NCI-H2227 treated with DMSO at 0.1 percent for 48 hours (cell line): Measurements from ENCODE around the gene FLYWCH2.
"Not testable (repeated sequence)": the region's sequence is repeated elsewhere in the genome, so short reads cannot be mapped to it uniquely, and the experiment has no call there.

ENCODE experiments used
- DNase-seq: peaks from one replicate; lab custom pipeline; 2025; lab: John Stamatoyannopoulos, UW

Gene FLYWCH2

DNA sequence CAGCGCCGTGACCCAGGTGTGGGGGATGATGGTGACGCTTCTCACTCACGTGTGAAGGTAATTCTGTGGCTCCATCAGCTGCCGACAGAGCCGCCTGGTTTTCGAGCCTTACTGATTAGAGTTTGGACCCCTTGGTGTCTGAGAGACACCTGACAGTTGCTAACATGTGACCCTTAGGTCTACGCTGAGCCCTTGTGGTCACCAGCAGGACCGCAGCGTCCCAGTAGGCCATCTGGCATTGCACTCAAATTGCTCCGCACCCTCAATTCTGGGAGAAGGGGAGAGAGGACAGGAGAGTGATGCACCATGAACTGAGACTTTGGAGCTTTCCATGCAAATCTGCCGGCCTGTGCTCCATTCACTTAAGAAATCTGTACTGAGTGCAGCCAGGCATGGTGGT, 31.2 kb downstream of the FLYWCH2 start:
- DNase-seq = no peak

GRCh38 chr16:2915196-2915929, 32.3 kb downstream of the FLYWCH2 start:
- DNase-seq = peak; percentile 69

DNA sequence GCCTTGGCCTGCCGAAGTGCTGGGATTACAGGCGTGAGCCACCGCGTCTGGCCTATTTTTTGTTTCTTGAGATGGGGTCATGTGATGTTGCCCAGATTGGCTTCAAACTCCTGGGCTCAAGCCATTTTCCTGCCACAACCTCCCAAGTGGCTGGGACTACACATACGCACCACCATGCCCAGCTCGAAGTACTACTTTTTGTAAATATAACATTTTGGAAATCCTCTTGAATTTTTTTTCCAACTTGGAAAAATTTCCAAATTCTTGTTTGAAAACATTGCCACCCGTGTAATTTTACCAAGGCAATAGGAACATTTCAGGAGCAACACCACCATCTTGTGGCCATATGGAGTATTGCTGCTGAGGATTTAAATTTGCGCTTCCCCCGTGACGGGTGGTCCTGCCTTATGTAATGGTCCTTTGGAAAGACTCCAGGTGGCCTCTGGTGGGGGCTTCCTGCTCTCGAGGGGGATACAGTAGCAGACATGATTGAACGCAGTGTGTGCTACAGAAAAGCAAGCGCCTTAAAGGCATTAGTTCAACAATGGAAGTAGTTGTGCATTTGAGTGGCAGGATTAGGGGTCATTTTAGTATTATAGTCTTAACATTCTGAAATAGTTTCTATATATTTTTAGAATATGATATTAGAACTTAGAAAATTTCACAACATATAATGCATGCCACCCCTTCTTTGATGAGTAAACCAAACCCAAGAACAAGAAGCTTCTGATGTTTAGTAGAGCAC, 36.7 kb downstream of the FLYWCH2 start:
- peak; percentile 61 for DNase-seq

DNA sequence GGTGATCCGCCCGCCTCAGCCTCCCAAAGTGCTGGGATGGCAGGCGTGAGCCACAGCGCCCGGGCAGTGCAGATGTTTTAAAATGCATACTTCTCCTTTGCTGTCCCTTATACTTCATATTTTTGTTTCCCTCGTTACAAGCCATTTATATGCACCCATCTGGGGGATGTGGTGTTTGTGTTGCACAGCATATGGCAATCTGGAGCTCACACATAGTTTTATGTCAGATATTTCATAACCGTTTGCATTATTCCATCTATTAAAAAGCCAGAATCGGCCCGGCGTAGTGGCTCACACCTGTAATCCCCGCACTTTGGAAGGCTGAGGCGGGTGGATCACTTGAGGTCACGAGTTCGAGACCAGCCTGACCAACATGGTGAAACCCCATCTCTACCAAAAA, 40.5 kb downstream of the FLYWCH2 start:
- no peak for DNase-seq

DNA sequence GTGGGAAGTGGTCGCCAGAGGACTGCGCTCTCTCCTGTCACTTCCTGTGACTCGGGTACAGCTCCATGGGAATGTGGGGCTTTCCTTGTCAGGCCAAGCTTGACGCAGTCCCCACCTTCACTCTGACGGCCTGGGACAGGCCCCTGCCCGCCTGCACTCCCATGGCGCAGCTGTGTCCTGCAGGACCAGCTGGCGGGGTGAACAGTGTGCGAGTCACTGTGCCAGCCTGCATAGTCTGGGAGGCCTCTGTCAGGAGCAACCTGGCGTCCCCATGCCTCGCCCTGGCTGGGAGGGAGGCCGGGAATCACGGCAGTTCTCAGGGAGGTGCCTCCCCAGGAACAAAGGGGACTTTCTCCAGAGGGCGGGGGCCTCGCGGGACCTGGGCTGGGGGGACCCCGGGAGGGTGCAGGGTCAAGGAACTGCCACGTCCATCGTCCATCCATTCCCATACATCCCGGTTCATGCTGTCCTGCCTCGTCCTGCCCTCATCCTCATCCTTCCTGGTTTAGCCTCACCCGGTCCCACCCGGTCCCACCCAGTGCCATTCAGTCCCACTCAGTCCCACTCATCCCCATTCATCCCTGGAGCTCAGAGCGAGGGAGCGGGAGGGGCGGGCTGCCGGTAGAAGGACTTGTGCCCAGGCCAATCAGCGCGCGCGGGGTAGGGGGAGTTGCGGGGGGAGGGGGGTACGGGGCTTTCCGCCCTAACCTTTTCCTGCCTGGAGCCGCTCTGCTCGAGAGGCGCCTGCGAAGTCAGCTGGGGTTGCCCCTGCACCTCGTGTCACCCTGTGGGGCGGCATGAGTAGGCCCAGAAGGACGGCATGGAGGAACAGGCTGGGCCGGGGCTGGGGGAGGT, 42.1 kb downstream of the FLYWCH2 start:
- no peak for DNase-seq

DNA sequence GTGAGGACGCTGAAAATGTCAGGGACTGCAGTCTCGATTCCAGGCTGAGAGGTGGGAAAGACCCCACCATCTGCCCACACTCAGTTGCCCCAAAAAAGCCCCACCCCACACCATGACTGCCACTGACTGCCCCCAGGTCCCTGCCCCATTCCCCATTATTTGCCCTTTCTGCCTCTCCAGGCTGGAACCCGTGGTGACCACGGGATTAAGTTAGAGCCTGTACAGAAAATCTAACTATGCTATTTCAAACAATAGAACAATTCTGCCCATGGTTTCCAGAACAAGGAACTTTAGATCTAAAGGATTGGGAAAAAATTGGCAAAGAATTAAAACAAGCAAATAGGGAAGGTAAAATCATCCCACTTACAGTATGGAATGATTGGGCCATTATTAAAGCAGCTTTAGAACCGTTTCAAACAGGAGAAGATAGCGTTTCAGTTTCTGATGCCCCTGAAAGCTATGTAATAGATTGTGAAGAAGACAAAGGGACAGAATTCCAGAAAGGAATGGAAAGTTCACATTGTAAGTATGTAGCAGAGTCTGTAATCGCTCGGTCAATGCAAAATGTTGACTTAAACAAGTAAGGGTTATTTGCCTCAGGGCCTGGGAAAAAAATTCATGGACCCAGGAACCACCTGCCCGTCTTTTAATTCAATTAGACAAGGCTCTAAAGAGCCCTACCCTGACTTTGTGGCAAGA, 43.1 kb downstream of the FLYWCH2 start:
- DNase-seq = no peak

DNA sequence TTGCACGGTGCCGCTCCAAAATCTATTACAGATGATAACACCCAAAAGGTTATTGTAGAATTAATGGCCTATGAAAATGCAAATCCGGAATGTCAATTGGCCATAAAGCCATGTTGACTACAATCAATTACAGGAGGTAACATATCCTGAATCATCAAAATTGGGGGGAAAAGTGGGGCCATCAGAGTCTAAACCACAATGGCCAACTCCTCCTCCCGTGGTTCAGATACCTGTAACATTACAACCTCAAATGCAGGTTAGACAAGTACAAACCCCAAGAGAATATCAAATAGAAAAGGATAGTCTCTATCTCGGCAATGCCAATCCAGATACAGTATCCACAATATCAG, 43.6 kb downstream of the FLYWCH2 start:
- DNase-seq = no peak

GRCh38 chr16:2927010-2927646, 44.1 kb downstream of the FLYWCH2 start:
- peak; percentile 87 for DNase-seq

DNA sequence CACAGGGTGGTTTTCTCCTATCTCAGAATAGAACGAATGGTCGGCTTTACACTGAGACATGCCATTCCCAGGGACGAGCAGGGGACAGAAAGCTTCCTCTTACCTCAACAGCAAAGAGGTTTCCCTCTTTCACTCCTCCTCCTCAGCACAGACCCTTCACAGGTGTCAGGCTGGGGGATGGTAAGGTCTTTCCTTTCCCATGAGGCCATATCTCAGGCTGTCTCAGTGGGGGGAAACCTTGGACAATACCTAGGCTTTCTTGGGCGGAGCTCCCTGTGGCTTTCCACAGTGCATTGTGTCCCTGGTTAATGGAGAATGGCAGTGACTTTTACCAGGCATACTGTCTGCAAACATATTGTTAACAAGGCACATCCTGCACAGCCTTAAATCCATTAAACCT, 45.1 kb downstream of the FLYWCH2 start:
- not testable (repeated sequence) for DNase-seq

DNA sequence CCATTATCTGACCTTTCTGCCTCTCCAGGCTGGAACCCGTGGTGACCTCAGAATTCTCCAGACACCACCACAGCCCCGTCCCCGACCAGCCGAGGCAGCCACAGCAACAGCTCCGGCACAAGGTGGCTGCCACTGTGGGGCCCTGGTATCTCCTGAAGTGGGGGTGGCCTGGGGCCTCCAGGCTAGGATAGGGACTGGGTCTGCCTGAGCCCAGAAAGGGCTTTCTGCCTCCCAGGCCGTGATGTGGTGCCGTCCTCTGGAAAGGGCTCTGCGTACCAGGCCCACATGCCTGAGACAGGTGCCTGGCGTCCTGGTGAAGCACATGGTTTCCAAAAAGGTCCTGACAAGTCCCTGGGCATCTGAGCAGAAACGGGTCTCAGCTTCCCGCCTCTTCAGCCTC, 45.8 kb downstream of the FLYWCH2 start:
- no peak for DNase-seq

DNA sequence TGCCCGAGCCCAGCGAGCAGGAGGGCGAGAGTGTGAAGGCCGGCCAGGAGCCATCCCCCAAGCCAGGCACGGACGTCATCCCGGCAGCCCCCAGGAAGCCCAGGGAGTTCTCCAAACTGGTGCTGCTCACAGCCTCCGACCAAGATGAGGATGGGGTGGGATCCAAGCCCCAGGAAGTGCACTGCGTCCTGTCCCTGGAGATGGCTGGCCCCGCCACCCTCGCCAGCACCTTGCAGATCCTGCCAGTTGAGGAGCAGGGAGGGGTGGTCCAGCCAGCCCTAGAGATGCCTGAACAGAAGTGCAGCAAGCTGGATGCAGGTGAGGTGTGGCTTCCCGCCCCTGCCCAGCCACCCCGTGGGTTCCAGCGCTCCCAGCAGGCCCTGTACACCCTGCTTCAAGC, 46.7 kb downstream of the FLYWCH2 start:
- no peak for DNase-seq

GRCh38 chr16:2930236-2930635, 47.2 kb downstream of the FLYWCH2 start:
- DNase-seq = no peak

- not testable (repeated sequence) for DNase-seq
Observed at GRCh38 chr16:2931231-2931914, 48.4 kb downstream of the FLYWCH2 start.

DNA sequence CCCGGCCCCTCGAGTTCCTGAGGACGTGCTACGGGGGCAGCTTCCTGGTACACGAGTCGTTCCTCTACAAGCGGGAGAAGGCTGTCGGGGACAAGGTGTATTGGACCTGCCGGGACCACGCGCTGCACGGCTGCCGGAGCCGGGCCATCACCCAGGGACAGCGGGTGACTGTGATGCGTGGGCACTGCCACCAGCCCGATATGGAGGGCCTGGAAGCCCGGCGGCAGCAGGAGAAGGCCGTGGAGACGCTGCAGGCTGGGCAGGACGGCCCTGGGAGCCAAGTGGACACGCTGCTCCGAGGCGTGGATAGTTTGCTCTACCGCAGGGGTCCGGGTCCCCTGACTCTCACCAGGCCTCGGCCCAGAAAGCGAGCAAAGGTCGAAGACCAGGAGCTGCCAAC, 50.1 kb downstream of the FLYWCH2 start:
- DNase-seq = no peak

GRCh38 chr16:2933701-2934100, 50.7 kb downstream of the FLYWCH2 start:
- DNase-seq = no peak

DNA sequence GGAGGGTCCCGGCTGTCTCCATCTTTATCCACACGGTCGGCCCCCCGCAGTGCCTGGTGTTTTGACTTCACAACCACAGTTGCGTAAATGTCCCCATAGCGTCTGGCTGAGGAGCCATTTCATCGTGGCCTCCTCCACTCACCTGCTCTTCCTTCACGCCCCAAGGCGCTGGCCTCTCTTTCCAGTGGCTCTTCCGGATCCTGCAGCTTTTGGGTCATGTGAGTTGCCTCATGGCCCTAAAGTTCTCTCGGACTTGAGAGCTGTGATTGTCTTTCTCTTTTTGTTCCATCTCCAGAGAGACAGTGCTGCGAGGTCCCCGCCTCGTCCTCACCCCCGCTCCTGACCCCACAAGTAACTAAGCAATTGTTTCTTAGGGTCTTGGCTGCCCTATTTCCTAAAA, 51.4 kb downstream of the FLYWCH2 start:
- no peak for DNase-seq

DNA sequence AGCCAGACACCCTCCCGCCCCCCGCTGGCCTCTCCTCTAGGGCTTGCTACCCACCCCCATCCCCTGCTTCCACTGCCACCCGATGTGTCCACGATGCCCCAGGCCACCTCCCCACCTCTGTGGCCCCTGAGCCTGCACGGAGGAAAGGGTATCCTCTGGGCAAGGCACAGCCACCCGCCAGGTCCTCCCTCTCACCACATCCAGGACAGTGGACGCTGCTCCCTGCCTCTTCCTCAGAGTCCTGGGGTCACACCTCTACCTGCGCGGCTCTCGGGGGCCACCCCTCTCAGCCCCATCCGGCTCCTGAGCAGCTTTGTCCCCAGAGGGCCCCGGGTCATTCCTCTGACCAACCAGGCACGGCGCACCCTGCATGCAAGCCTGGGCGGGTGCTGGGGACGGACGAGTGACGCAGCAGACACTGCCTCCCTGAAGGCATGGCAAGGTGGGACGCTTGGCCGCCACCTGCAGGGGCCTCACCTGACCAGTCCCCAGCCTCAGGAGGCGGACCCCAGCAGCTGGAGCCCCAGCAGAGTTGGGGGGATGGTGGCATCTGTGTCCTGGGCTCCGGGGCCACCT, 53.5 kb downstream of the FLYWCH2 start:
- no peak for DNase-seq

GRCh38 chr16:2937170-2937569, 54.2 kb downstream of the FLYWCH2 start:
- no peak for DNase-seq

DNA sequence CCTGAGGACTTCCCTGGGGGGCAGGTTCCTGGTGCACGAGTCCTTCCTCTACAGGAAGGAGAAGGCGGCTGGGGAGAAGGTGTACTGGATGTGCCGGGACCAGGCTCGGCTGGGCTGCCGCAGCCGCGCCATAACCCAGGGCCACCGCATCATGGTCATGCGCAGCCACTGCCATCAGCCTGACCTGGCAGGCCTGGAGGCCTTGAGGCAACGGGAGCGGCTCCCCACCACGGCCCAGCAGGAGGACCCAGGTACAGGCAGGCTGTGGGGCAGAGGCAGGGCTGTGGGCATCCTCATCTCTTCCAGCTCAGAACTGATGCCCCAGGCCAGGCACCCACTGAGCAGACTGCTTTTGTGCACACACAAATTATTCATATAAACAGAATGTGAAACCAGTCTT, 55.2 kb downstream of the FLYWCH2 start:
- no peak for DNase-seq

DNA sequence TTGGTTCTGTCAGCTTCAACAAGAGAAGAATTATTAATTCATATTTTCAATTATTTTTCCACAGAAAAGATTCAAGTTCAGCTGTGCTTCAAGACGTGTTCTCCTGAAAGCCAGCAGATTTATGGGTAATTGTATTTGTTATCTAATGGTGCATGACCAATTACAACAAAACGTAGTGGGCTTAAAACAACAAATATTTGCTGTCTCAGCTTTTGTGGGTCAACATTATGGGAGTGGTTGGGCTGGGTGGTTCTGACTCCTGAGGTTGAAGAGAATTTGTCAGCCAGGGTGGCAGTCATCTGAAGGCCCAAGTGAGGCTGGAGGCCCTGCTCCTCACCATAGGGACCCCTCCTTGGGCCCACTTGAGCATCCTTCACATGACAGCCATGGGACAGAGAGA, 57.0 kb downstream of the FLYWCH2 start:
- no peak for DNase-seq

- DNase-seq = no peak
Observed at GRCh38 chr16:2942045-2942444, 59.0 kb downstream of the FLYWCH2 start.
